ENCODE measurements around the gene BMP8A. TPM values are rescaled to one million over a fixed set of nuclear protein-coding genes. Genes with fewer than 3 reads are reported as not detected.
A peak's percentile ranks its signal among the peaks of the same experiment; 100 is the strongest.

BMP8A gene
- total and polyA plus RNA-seq, 2 donors from 2014 or later = 1.2 TPM; not detected in 1

DNA sequence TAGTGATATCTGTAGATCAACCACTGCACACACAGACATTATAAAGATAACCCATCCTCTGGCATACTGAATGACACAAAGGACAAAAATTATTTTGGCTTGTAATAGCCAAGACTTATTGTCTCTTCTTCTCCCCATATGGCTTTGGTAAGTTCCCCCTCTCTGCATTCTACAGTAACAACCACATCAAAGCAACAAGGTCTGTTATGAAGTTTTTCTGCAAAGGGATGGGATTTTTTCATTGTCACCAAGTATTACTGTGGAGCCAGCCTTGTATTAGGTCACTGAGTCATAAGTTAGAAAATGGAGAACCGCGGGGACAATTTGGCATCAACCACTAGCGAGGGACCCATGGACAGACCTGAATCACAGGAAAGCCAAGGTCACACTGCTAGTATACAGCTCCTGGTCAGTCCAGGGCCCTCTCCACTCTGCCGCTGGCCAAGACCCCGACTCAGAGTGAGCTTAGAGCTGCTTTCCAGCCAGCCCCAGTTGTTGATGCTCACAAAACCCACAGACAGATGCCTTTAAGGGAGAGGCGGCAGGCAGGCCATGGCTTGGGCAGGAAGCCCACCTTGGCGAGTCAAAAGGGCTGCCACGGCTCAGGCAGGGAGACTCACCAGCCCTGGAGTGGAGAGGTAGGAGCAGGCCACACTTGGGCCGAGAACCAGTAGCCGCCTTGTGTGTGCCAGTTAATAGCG lies 79.2 kb downstream of the BMP8A start:
- peaks cover 0 to 22% (median 20%) of the 10 kb centered on the region in 3 donors for H3K4me1 ChIP-seq (ENCODE audit: control insufficient read depth in 2 of 3, insufficient read depth in 2 of 3, low read depth in 1 of 3, low read length in 3 of 3)
- TF ChIP-seq CTCF (IDR thresholded peaks at IDR 0.05; ENCODE audit: borderline replicate concordance, extremely low read depth, insufficient read depth) = no peak

DNA sequence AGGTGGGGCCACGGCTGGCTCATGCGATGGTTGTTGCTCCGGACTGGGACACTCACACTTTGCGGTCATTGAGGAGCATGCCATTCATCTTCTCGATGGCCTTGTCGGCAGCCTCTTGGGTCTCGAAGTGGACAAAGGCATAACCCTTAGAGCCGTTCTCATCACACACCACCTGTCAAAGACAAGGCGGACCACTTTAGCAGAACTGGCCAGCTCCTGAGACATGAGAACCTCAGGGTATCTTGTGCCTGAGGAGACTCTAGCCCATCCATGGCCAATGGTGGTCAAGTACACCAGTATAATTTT lies 79.7 kb downstream of the BMP8A start:
- no peaks in the 10 kb centered on the region for H3K27me3 ChIP-seq (ENCODE audit: control insufficient read depth, insufficient read depth, low read length)
- peaks cover 0 to 22% (median 20%) of the 10 kb centered on the region in 3 donors for H3K4me1 ChIP-seq (ENCODE audit: control insufficient read depth in 2 of 3, insufficient read depth in 2 of 3, low read depth in 1 of 3, low read length in 3 of 3)
- no peak overlapping the region for H3K4me3 ChIP-seq (ENCODE audit: low read length in 3 of 3)
- DNase-seq (no peak), FAIRE-seq (no peak)
- peaks cover 9 to 60% (median 55%) of the 10 kb centered on the region in 3 donors for H3K36me3 ChIP-seq (ENCODE audit: control insufficient read depth in 2 of 3, insufficient read depth in 3 of 3, low read length in 3 of 3)
- H3K9ac ChIP-seq (ENCODE audit: low read length in 3 of 3) = no peak overlapping the region
- no peak overlapping the region for H3K27ac ChIP-seq (ENCODE audit: low read depth in 2 of 2, low read length in 2 of 2)
- TF ChIP-seq CTCF (IDR thresholded peaks at IDR 0.05; ENCODE audit: borderline replicate concordance, extremely low read depth, insufficient read depth) = no peak
- H3K9me3 ChIP-seq (ENCODE audit: control insufficient read depth in 2 of 3, insufficient read depth in 1 of 3, low read length in 3 of 3) = no peaks in the 10 kb centered on the region
- intact Hi-C loops (cut with DNase I) = no loop called here

More for the DNA sequence above, 79.2 kb downstream of the BMP8A start:
- FAIRE-seq (no peak), DNase-seq (no peak)
- Histone ChIP-seq H3K4me3 (ENCODE audit: low read length in 3 of 3) (no peak overlapping the region), H3K27ac (ENCODE audit: low read depth in 2 of 2, low read length in 2 of 2) (no peak overlapping the region), H3K36me3 (ENCODE audit: control insufficient read depth in 2 of 3, insufficient read depth in 3 of 3, low read length in 3 of 3) (peaks cover 9 to 65% (median 59%) of the 10 kb centered on the region in 3 donors), H3K9ac (ENCODE audit: low read length in 3 of 3) (no peak overlapping the region), H3K27me3 (ENCODE audit: control insufficient read depth, insufficient read depth, low read length) (no peaks in the 10 kb centered on the region), H3K9me3 (ENCODE audit: control insufficient read depth in 2 of 3, insufficient read depth in 1 of 3, low read length in 3 of 3) (no peaks in the 10 kb centered on the region)
- intact Hi-C loops (cut with DNase I) = no loop called here

DNA sequence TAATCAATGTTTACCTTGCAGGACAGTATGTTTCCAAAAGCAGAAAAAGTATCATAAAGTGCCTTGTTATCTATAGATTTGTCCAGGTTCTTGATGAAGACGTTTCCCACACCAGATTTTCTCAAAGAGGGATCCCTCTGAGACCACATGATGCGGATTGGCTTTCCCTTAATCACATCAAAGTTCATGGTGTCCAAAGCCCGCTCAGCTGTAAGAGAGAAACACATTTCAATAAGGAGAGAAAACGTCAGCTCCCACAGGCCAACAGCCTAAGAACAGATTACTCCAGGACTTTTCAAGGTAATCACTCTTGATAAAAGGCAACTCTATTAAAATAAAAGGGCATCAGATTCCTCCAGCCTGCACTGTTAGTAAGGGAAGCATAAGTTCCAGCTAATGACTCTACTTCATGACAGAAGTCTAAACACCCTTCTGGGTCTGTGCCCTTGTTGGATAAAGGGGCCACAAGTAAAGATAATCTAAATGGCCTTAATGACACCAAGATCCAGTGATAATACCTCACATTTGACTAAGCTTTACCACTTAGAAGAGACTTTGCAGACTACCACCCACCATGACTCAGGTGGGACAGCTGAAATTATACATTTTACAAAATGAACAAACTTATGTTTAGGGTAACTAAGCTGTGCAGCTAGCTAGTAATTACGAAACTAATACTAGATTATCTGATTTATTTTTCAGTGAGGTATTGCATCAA lies 81.1 kb downstream of the BMP8A start:
- H3K4me1 ChIP-seq (ENCODE audit: control insufficient read depth in 2 of 3, insufficient read depth in 2 of 3, low read depth in 1 of 3, low read length in 3 of 3) = peaks cover 0 to 22% (median 20%) of the 10 kb centered on the region in 3 donors
- FAIRE-seq (no peak), DNase-seq (no peak)
- H3K4me3 ChIP-seq (ENCODE audit: low read length in 3 of 3) = no peak overlapping the region
- no peaks in the 10 kb centered on the region for H3K9me3 ChIP-seq (ENCODE audit: control insufficient read depth in 2 of 3, insufficient read depth in 1 of 3, low read length in 3 of 3)
- H3K27ac ChIP-seq (ENCODE audit: low read depth in 2 of 2, low read length in 2 of 2) = no peak overlapping the region
- H3K9ac ChIP-seq (ENCODE audit: low read length in 3 of 3) = peak overlapping the region in 1 of 3 donors; percentile 6
- peaks cover 9 to 46% (median 45%) of the 10 kb centered on the region in 3 donors for H3K36me3 ChIP-seq (ENCODE audit: control insufficient read depth in 2 of 3, insufficient read depth in 3 of 3, low read length in 3 of 3)
- intact Hi-C loops (cut with DNase I) = no loop called here
- TF ChIP-seq CTCF (IDR thresholded peaks at IDR 0.05; ENCODE audit: borderline replicate concordance, extremely low read depth, insufficient read depth) = no peak
- H3K27me3 ChIP-seq (ENCODE audit: control insufficient read depth, insufficient read depth, low read length) = no peaks in the 10 kb centered on the region

All from kidney (tissue), 14 donors.